HL-60 (cell line): ENCODE data around the gene TULP4.

Source experiments
- GABPA ChIP-seq: IDR thresholded peaks from 2 replicates; pipeline ENCODE4 v1.6.1; 2012; ENCODE audit warnings: low read depth
- POLR2AphosphoS5 ChIP-seq: IDR thresholded peaks from 2 replicates; pipeline ENCODE4 v1.6.1; 2012; ENCODE audit warnings: low read depth
- SPI1 ChIP-seq: IDR thresholded peaks from 2 replicates; pipeline ENCODE4 v1.6.1; 2012; ENCODE audit warnings: low read depth, mild to moderate bottlenecking, borderline replicate concordance
- TF ChIP-seq, protein P1 (sequence below): IDR thresholded peaks from one replicate; pipeline ENCODE4 v1.5.1; 2011; ENCODE audit warnings: low read length, control low read depth, inconsistent platforms; ENCODE audit not compliant: insufficient read depth
- TF ChIP-seq, protein P2 (sequence below): IDR thresholded peaks from 2 replicates; pipeline ENCODE4 v1.6.1; 2012; ENCODE audit warnings: low read depth; ENCODE audit not compliant: insufficient replicate concordance

DNA sequence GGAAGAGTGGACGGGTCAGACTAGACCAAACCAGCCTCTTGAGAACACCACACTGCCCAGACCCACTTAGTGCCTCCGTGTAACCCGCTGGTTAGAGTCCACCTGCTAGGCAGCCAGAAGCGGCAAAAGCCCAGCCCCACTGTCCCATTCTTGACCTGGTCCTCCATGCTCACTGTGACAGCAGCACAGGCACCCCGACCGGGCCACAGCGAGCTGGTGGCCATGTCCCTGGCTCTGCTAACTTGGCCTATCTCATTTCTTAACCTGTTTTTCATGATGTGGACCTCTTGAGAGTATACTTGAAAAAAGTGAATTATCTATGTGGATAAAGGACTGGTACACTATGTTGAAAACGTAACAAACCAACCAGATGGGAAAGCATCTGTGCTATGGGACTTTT is 202.7 kb downstream of the TULP4 start:
- TF ChIP-seq, protein P1, sequence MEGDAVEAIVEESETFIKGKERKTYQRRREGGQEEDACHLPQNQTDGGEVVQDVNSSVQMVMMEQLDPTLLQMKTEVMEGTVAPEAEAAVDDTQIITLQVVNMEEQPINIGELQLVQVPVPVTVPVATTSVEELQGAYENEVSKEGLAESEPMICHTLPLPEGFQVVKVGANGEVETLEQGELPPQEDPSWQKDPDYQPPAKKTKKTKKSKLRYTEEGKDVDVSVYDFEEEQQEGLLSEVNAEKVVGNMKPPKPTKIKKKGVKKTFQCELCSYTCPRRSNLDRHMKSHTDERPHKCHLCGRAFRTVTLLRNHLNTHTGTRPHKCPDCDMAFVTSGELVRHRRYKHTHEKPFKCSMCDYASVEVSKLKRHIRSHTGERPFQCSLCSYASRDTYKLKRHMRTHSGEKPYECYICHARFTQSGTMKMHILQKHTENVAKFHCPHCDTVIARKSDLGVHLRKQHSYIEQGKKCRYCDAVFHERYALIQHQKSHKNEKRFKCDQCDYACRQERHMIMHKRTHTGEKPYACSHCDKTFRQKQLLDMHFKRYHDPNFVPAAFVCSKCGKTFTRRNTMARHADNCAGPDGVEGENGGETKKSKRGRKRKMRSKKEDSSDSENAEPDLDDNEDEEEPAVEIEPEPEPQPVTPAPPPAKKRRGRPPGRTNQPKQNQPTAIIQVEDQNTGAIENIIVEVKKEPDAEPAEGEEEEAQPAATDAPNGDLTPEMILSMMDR: no peak
- TF ChIP-seq SPI1 (no peak), POLR2AphosphoS5 (no peak), GABPA (no peak)
- TF ChIP-seq, protein P2, sequence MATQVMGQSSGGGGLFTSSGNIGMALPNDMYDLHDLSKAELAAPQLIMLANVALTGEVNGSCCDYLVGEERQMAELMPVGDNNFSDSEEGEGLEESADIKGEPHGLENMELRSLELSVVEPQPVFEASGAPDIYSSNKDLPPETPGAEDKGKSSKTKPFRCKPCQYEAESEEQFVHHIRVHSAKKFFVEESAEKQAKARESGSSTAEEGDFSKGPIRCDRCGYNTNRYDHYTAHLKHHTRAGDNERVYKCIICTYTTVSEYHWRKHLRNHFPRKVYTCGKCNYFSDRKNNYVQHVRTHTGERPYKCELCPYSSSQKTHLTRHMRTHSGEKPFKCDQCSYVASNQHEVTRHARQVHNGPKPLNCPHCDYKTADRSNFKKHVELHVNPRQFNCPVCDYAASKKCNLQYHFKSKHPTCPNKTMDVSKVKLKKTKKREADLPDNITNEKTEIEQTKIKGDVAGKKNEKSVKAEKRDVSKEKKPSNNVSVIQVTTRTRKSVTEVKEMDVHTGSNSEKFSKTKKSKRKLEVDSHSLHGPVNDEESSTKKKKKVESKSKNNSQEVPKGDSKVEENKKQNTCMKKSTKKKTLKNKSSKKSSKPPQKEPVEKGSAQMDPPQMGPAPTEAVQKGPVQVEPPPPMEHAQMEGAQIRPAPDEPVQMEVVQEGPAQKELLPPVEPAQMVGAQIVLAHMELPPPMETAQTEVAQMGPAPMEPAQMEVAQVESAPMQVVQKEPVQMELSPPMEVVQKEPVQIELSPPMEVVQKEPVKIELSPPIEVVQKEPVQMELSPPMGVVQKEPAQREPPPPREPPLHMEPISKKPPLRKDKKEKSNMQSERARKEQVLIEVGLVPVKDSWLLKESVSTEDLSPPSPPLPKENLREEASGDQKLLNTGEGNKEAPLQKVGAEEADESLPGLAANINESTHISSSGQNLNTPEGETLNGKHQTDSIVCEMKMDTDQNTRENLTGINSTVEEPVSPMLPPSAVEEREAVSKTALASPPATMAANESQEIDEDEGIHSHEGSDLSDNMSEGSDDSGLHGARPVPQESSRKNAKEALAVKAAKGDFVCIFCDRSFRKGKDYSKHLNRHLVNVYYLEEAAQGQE: no peak
